Lower leg skin (tissue), 3 donors: ENCODE measurements around the gene ELAC1.

ENCODE experiments used
- CTCF ChIP-seq, 3 donors: fragments of 450-650 bp; IDR thresholded peaks; one replicate each; pipeline ENCODE4 v1.5.1; 2016; ENCODE audit warnings: antibody characterized with exemption in 3 of 3, mild to moderate bottlenecking in 3 of 3, moderate library complexity in 2 of 3
- POLR2A ChIP-seq, 2 donors: fragments of 450-650 bp; IDR thresholded peaks; one replicate each; pipeline ENCODE4 v1.6.1; 2016 to 2017; ENCODE audit warnings: antibody characterized with exemption in 2 of 2, mild to moderate bottlenecking in 1 of 2, moderate library complexity in 1 of 2

GRCh38 chr18:51007790-51008139, 39.9 kb downstream of the ELAC1 start:
- no peak for TF ChIP-seq CTCF (IDR thresholded peaks at IDR 0.05)
- no peak for TF ChIP-seq POLR2A (IDR thresholded peaks at IDR 0.05)
